Motor neuron (in vitro differentiated cells): ENCODE measurements around the gene MCC. TPM values are rescaled to one million over a fixed set of nuclear protein-coding genes. Genes with fewer than 3 reads are reported as not detected.

Experiments used
- ATAC-seq, 8 experiments: fragments of 200-7000 bp; cut with Tn5 transposase; replicated peaks in 6 of 8; 2 replicates each; pipeline ENCODE4 v1.8.0; 2021; ENCODE audit warnings: mild to moderate bottlenecking in 8 of 8, moderate library complexity in 8 of 8
- H3K27ac ChIP-seq, 2 donors: fragments of 250-450 bp; sonication (Bioruptor Pico); 2 replicates each; pipeline ENCODE4 v1.9.0; 2021; ENCODE audit warnings: antibody characterized with exemption in 2 of 2, mild to moderate bottlenecking in 2 of 2, moderate library complexity in 1 of 2
- H3K4me1 ChIP-seq, 2 donors: fragments of 250-450 bp; sonication (Bioruptor Pico); replicated peaks in 1 of 2; 2 replicates each; pipeline ENCODE4 v1.6.1; 2021; ENCODE audit warnings: antibody characterized with exemption in 2 of 2, mild to moderate bottlenecking in 2 of 2, moderate library complexity in 1 of 2
- H3K4me3 ChIP-seq, 5 donors: fragments of 250-450 bp; sonication (Bioruptor Pico); 2 replicates each; pipeline ENCODE4 v1.9.0; 2021; ENCODE audit warnings: antibody characterized with exemption in 5 of 5, mild to moderate bottlenecking in 5 of 5, moderate library complexity in 4 of 5
- WGBS, 10 experiments: fragments of 450-650 bp; shearing (Covaris generic); methylation state at CpG; one replicate each; pipeline ENCODE4 v1.0.0; 2022; 5-methylcytosine and 5-hydroxymethylcytosine counted together
- in situ Hi-C, 9 experiments: fragments of 400-800 bp; cut with MboI; loops; one replicate each; pipeline ENCODE4 v1.15.0; 2021; ENCODE audit warnings: low sequenced_read_pairs in 9 of 9, low pct_unique_long_range_greater_than_20kb in 2 of 9; ENCODE audit not compliant: unreplicated experiment in 9 of 9
- total RNA-seq, 8 experiments: library from RNA; unstranded; fragments of 300-600 nt; gene quantifications; 2 replicates each; pipeline versions ENCODE4 v1.2.3 to v1.2.4, GENCODE V29; 2022

Gene MCC
- total RNA-seq, 8 experiments from 2014 or later: 6.7 to 66.0 (median 12.2) TPM

GRCh38 chr5:113282472-113282871 is 205.8 kb downstream of the MCC start:
- H3K4me3 ChIP-seq: no peak overlapping the region
- H3K27ac ChIP-seq: no peak overlapping the region
- ATAC-seq: peak in 1 of 8 experiments; percentile 9
- 0 to 100% (median 79%) methylated on average over 1 to 2 of the region's 2 CpGs for WGBS, 10 experiments
- H3K4me1 ChIP-seq: peaks cover 0 to 10% of the 10 kb centered on the region in 2 donors
- in situ Hi-C loops: no loop called here

GRCh38 chr5:113281194-113281593 is 207.1 kb downstream of the MCC start:
- in situ Hi-C loops: no loop called here

GRCh38 chr5:113280541-113280940 is 207.7 kb downstream of the MCC start:
- Histone ChIP-seq H3K4me3 (no peak overlapping the region), H3K4me1 (peaks cover under 1 to 16% of the 10 kb centered on the region in 2 donors), H3K27ac (no peak overlapping the region)
- no peak for ATAC-seq
- WGBS, 10 experiments: 40 to 86% methylated on average over 1 of the region's 1 CpG; no CpG with 5 or more reads in 8 of the 10 experiments
- in situ Hi-C loops: no loop called here

More at GRCh38 chr5:113281194-113281593, 207.1 kb downstream of the MCC start:
- 76 to 100% (median 100%) methylated on average over 1 to 2 of the region's 2 CpGs for WGBS, 10 experiments
- Histone ChIP-seq H3K27ac (no peak overlapping the region), H3K4me1 (peaks cover 0 to 10% of the 10 kb centered on the region in 2 donors), H3K4me3 (no peak overlapping the region)
- no peak for ATAC-seq

GRCh38 chr5:113278976-113279375 is 209.3 kb downstream of the MCC start:
- Histone ChIP-seq H3K4me3 (no peak overlapping the region), H3K4me1 (peaks cover 10 to 30% of the 10 kb centered on the region in 2 donors), H3K27ac (no peak overlapping the region)
- ATAC-seq: peak in 1 of 8 experiments; percentile 28
- 11 to 100% (median 70%) methylated on average over 1 to 4 of the region's 4 CpGs; no CpG with 5 or more reads in 1 of the 10 experiments for WGBS, 10 experiments
- in situ Hi-C loops: no loop called here

- peaks cover 10 to 28% of the 10 kb centered on the region in 2 donors for H3K4me1 ChIP-seq
These were observed 211.8 kb downstream of the MCC start for GRCh38 chr5:113276493-113276892.

GRCh38 chr5:113276001-113276400 is 212.3 kb downstream of the MCC start:
- peak in 3 of 8 experiments; percentile 13 to 64 (median 32) for ATAC-seq
- Histone ChIP-seq H3K27ac (no peak overlapping the region), H3K4me1 (peaks cover 10 to 28% of the 10 kb centered on the region in 2 donors), H3K4me3 (no peak overlapping the region)
- in situ Hi-C loops: no loop called here
- WGBS, 10 experiments: 86 to 100% (median 100%) methylated on average over 1 to 2 of the region's 2 CpGs; no CpG with 5 or more reads in 6 of the 10 experiments

More at GRCh38 chr5:113276493-113276892, 211.8 kb downstream of the MCC start:
- H3K4me3 ChIP-seq: no peak overlapping the region
- no peak for ATAC-seq
- no peak overlapping the region for H3K27ac ChIP-seq
- in situ Hi-C loops: no loop called here
- WGBS, 10 experiments: 13 to 100% (median 88%) methylated on average over 2 to 7 of the region's 8 CpGs; no CpG with 5 or more reads in 1 of the 10 experiments

- Histone ChIP-seq H3K4me1 (peaks cover 10 to 28% of the 10 kb centered on the region in 2 donors), H3K27ac (no peak overlapping the region), H3K4me3 (no peak overlapping the region)
- WGBS, 10 experiments: 14 to 92% (median 32%) methylated on average over 2 to 3 of the region's 3 CpGs; no CpG with 5 or more reads in 6 of the 10 experiments
- ATAC-seq: peak in 6 of 8 experiments; percentile 29 to 90 (median 49)
- in situ Hi-C loops: no loop called here
These were observed 213.3 kb downstream of the MCC start for GRCh38 chr5:113274836-113275414.

- 67 to 100% (median 92%) methylated on average over 1 to 3 of the region's 3 CpGs; no CpG with 5 or more reads in 4 of the 10 experiments for WGBS, 10 experiments
- Histone ChIP-seq H3K4me3 (no peak overlapping the region), H3K27ac (no peak overlapping the region), H3K4me1 (peaks cover 19 to 38% of the 10 kb centered on the region in 2 donors)
- in situ Hi-C loops: no loop called here
- ATAC-seq: no peak
These were observed 214.3 kb downstream of the MCC start for GRCh38 chr5:113273948-113274347.

- 100% methylated on average over 1 of the region's 1 CpG; no CpG with 5 or more reads in 3 of the 10 experiments for WGBS, 10 experiments
- in situ Hi-C loops: no loop called here
- ATAC-seq: no peak
- peaks cover 21 to 43% of the 10 kb centered on the region in 2 donors for H3K4me1 ChIP-seq
- no peak overlapping the region for H3K4me3 ChIP-seq
- H3K27ac ChIP-seq: no peak overlapping the region
These were observed 216.4 kb downstream of the MCC start for GRCh38 chr5:113271745-113272454.

GRCh38 chr5:113271015-113271414 is 217.2 kb downstream of the MCC start:
- Histone ChIP-seq H3K27ac (no peak overlapping the region), H3K4me3 (no peak overlapping the region), H3K4me1 (peaks cover 21 to 42% of the 10 kb centered on the region in 2 donors)
- ATAC-seq: no peak
- in situ Hi-C loops: no loop called here
- WGBS, 10 experiments: 65 to 100% (median 88%) methylated on average over 1 to 2 of the region's 2 CpGs; no CpG with 5 or more reads in 1 of the 10 experiments

GRCh38 chr5:113270086-113270485 is 218.2 kb downstream of the MCC start:
- no peak overlapping the region for H3K4me3 ChIP-seq
- WGBS, 10 experiments: 79 to 100% (median 95%) methylated on average over 1 to 5 of the region's 5 CpGs
- in situ Hi-C loops: no loop called here
- H3K27ac ChIP-seq: no peak overlapping the region
- ATAC-seq: no peak
- peaks cover 16 to 33% of the 10 kb centered on the region in 2 donors for H3K4me1 ChIP-seq

- ATAC-seq: peak in 6 of 8 experiments; percentile 11 to 42 (median 35)
These were observed 218.9 kb downstream of the MCC start for GRCh38 chr5:113269023-113269997.

More at GRCh38 chr5:113269023-113269997, 218.9 kb downstream of the MCC start:
- WGBS, 10 experiments: 33 to 80% (median 68%) methylated on average over 1 to 4 of the region's 4 CpGs; no CpG with 5 or more reads in 1 of the 10 experiments
- H3K4me1 ChIP-seq: peaks cover 10 to 26% of the 10 kb centered on the region in 2 donors
- in situ Hi-C loops: no loop called here
- no peak overlapping the region for H3K4me3 ChIP-seq
- no peak overlapping the region for H3K27ac ChIP-seq
